RWPE2 (cell line): ENCODE results near the gene CACNA2D4.

ENCODE experiments used
- ATAC-seq: fragments of 200-7000 bp; cut with Tn5 transposase; 3 replicates; pipeline ENCODE4 v1.9.1; 2021; ENCODE audit warnings: low read depth
- DNase-seq: peaks from one replicate; pipeline ENCODE4 v3.0.0-alpha.2; 2020; ENCODE audit warnings: low spot score
- H3K27ac ChIP-seq: fragments of 450-650 bp; 2 replicates; pipeline ENCODE4 v1.5.1; 2017; ENCODE audit warnings: mild to moderate bottlenecking; ENCODE audit not compliant: poor library complexity, severe bottlenecking
- H3K27me3 ChIP-seq: fragments of 250-450 bp; sonication (Bioruptor Pico); 2 replicates; pipeline ENCODE4 v1.5.1; 2021; ENCODE audit warnings: mild to moderate bottlenecking, moderate library complexity; ENCODE audit not compliant: insufficient read depth, poor library complexity, severe bottlenecking
- H3K36me3 ChIP-seq: fragments of 250-450 bp; sonication (Bioruptor Pico); 2 replicates; pipeline ENCODE4 v1.5.1; 2020; ENCODE audit warnings: low read depth, mild to moderate bottlenecking, moderate library complexity
- H3K4me1 ChIP-seq: fragments of 250-450 bp; sonication (Bioruptor Pico); 2 replicates; pipeline ENCODE4 v1.5.1; 2021; ENCODE audit warnings: mild to moderate bottlenecking, moderate library complexity; ENCODE audit not compliant: insufficient read depth, poor library complexity, severe bottlenecking
- H3K4me3 ChIP-seq: fragments of 250-450 bp; sonication (Bioruptor Pico); 2 replicates; pipeline ENCODE4 v1.5.1; 2021; ENCODE audit warnings: mild to moderate bottlenecking, moderate library complexity; ENCODE audit not compliant: severe bottlenecking
- H3K9me3 ChIP-seq: fragments of 250-450 bp; sonication (Bioruptor Pico); 2 replicates; pipeline ENCODE4 v1.5.1; 2021; ENCODE audit warnings: mild to moderate bottlenecking, moderate library complexity; ENCODE audit not compliant: severe bottlenecking
- CTCF ChIP-seq: fragments of 450-650 bp; IDR thresholded peaks from one replicate; pipeline ENCODE4 v1.5.1; 2017; ENCODE audit warnings: mild to moderate bottlenecking, moderate library complexity; ENCODE audit not compliant: poor library complexity, severe bottlenecking

The CACNA2D4 gene

GRCh38 chr12:1767407-1768090, 150.9 kb downstream of the CACNA2D4 start:
- ATAC-seq = no peak
- Histone ChIP-seq H3K36me3 (peaks cover 35% of the 10 kb centered on the region), H3K4me1 (peaks cover 29% of the 10 kb centered on the region), H3K27ac (no peak overlapping the region), H3K4me3 (no peak overlapping the region), H3K9me3 (no peaks in the 10 kb centered on the region), H3K27me3 (no peaks in the 10 kb centered on the region)
- no peak for DNase-seq
- TF ChIP-seq CTCF = no peak

GRCh38 chr12:1766110-1766509, 152.3 kb downstream of the CACNA2D4 start:
- DNase-seq (no peak), ATAC-seq (peak; percentile 32; the same call in 1 of the 3 replicates)
- no peaks in the 10 kb centered on the region for H3K27me3 ChIP-seq
- H3K4me1 ChIP-seq = peaks cover 33% of the 10 kb centered on the region
- no peaks in the 10 kb centered on the region for H3K9me3 ChIP-seq
- no peak overlapping the region for H3K4me3 ChIP-seq
- peaks cover 44% of the 10 kb centered on the region for H3K36me3 ChIP-seq
- TF ChIP-seq CTCF = no peak
- H3K27ac ChIP-seq = peak overlapping the region; percentile 13

GRCh38 chr12:1763153-1763552, 155.3 kb downstream of the CACNA2D4 start:
- DNase-seq (no peak), ATAC-seq (no peak)
- TF ChIP-seq CTCF = no peak
- H3K36me3 ChIP-seq = peaks cover 40% of the 10 kb centered on the region
- no peaks in the 10 kb centered on the region for H3K9me3 ChIP-seq
- H3K27me3 ChIP-seq = no peaks in the 10 kb centered on the region
- H3K4me1 ChIP-seq = peaks cover 33% of the 10 kb centered on the region
- H3K4me3 ChIP-seq = no peak overlapping the region
- no peak overlapping the region for H3K27ac ChIP-seq

GRCh38 chr12:1761857-1762256, 156.6 kb downstream of the CACNA2D4 start:
- DNase-seq = no peak
- Histone ChIP-seq H3K27me3 (no peaks in the 10 kb centered on the region), H3K27ac (peak overlapping the region; percentile 59), H3K9me3 (no peaks in the 10 kb centered on the region), H3K36me3 (peaks cover 53% of the 10 kb centered on the region), H3K4me1 (peaks cover 33% of the 10 kb centered on the region), H3K4me3 (no peak overlapping the region)
- no peak for ATAC-seq
- TF ChIP-seq CTCF = no peak
